Testis (tissue), 2 donors: Measurements from ENCODE around the gene ECM1.

Source experiments
- CTCF ChIP-seq, 3 experiments: fragments of 450-650 bp in 2 of 3; fragments of 200-600 bp in 1 of 3; sonication (generic) in 1 of 3; IDR thresholded peaks; one replicate each; pipeline ENCODE4 v1.5.1; 2016 to 2019; ENCODE audit warnings: antibody characterized with exemption in 3 of 3, mild to moderate bottlenecking in 2 of 3, moderate library complexity in 1 of 3
- POLR2A ChIP-seq: fragments of 450-650 bp; IDR thresholded peaks from one replicate; pipeline ENCODE4 v1.6.1; 2017; ENCODE audit warnings: antibody characterized with exemption, mild to moderate bottlenecking, moderate library complexity

DNA sequence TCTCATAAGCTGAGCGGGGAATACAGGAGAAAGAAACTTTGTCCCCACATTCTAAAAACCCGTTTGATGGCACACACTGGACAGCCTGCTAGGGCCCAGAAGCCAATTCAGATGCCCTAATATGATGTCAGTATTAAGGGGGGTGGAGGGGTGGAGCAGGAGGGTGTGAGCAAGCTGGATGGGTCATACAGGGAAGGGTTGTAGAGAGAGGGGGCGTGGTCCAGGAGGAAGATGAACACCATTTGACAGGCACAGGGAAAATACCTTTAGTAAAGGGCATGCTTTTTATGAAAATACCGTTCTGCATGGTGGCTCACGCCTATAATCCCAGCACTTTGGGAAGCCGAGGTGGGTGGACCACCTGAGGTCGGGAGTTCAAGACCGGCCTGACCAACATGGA lies 14.7 kb upstream of the ECM1 start:
- no peak for TF ChIP-seq POLR2A
- TF ChIP-seq CTCF (IDR thresholded peaks at IDR 0.05) = no peak
